Fibroblast of skin of left quadriceps (primary cell): Measurements from ENCODE around the gene B3GNT2.

ENCODE experiments used
- DNase-seq, 2 experiments: peaks; one replicate each; pipeline ENCODE4 v3.0.0-alpha.2; 2013; ENCODE audit warnings: low read depth in 2 of 2

The B3GNT2 gene

GRCh38 chr2:62205554-62205953 lies 9.6 kb downstream of the B3GNT2 start:
- no peak for DNase-seq

GRCh38 chr2:62206024-62206423 lies 10.1 kb downstream of the B3GNT2 start:
- DNase-seq, result no peak

GRCh38 chr2:62207491-62207890 lies 11.6 kb downstream of the B3GNT2 start:
- DNase-seq, result no peak

GRCh38 chr2:62208074-62208757 lies 12.3 kb downstream of the B3GNT2 start:
- DNase-seq, result no peak

- no peak for DNase-seq
Observed at GRCh38 chr2:62208758-62209114, 12.8 kb downstream of the B3GNT2 start.

- no peak for DNase-seq
Observed at GRCh38 chr2:62209427-62209991, 13.6 kb downstream of the B3GNT2 start.

GRCh38 chr2:62215306-62216064 lies 19.6 kb downstream of the B3GNT2 start:
- no peak for DNase-seq

GRCh38 chr2:62216113-62216512 lies 20.2 kb downstream of the B3GNT2 start:
- DNase-seq, result no peak

GRCh38 chr2:62216616-62217015 lies 20.7 kb downstream of the B3GNT2 start:
- DNase-seq, result peak; percentile 55 to 61

- no peak for DNase-seq
Observed at GRCh38 chr2:62217421-62217820, 21.5 kb downstream of the B3GNT2 start.

- DNase-seq, result peak in 1 of 2 experiments; percentile 45
Observed at GRCh38 chr2:62217970-62218369, 22.1 kb downstream of the B3GNT2 start.

GRCh38 chr2:62219407-62220159 lies 23.7 kb downstream of the B3GNT2 start:
- DNase-seq, result no peak

- DNase-seq, result no peak
Observed at GRCh38 chr2:62221141-62221540, 25.2 kb downstream of the B3GNT2 start.

- DNase-seq, result no peak
Observed at GRCh38 chr2:62222171-62222570, 26.3 kb downstream of the B3GNT2 start.

GRCh38 chr2:62222674-62223073 lies 26.8 kb downstream of the B3GNT2 start:
- DNase-seq, result no peak

- no peak for DNase-seq
Observed at GRCh38 chr2:62224976-62225375, 29.1 kb downstream of the B3GNT2 start.

- no peak for DNase-seq
Observed at GRCh38 chr2:62227386-62228075, 31.6 kb downstream of the B3GNT2 start.

- no peak for DNase-seq
Observed at GRCh38 chr2:62229082-62229605, 33.2 kb downstream of the B3GNT2 start.

GRCh38 chr2:62231541-62231940 lies 35.6 kb downstream of the B3GNT2 start:
- no peak for DNase-seq

- no peak for DNase-seq
Observed at GRCh38 chr2:62234755-62235655, 39.1 kb downstream of the B3GNT2 start.
